ENCODE measurements around the gene CCDC190. TPM values are rescaled to one million over a fixed set of nuclear protein-coding genes. Genes with fewer than 3 reads are reported as not detected.

Gene CCDC190
- polyA plus RNA-seq, 1 donor (not counting 4 experiments of a cell fraction or from before 2014, with no cell fraction given) = 0.07 TPM

GRCh38 chr1:162903246-162903645 lies 42.3 kb upstream of the CCDC190 start:
- Histone ChIP-seq H3K9me1 (ENCODE audit: control insufficient read depth, extremely low read depth, insufficient read depth, low read length) (no peaks in the 10 kb centered on the region), H3K4me3 (ENCODE audit: control insufficient read depth in 2 of 3, extremely low read depth in 1 of 3, insufficient read depth in 2 of 3, low read depth in 1 of 3, low read length in 3 of 3) (no peak overlapping the region), H4K20me1 (ENCODE audit: control insufficient read depth, extremely low read depth, insufficient read depth, low read length) (no peaks in the 10 kb centered on the region), H3K27ac (ENCODE audit: control insufficient read depth, insufficient read depth, low read length) (no peak overlapping the region), H3K79me2 (ENCODE audit: control insufficient read depth, insufficient read depth, low read length) (no peaks in the 10 kb centered on the region), H3K9me3 (ENCODE audit: control insufficient read depth, low read depth, low read length) (no peaks in the 10 kb centered on the region), H3K4me2 (ENCODE audit: control insufficient read depth, extremely low read depth, insufficient read depth, low read depth, low read length) (no peak overlapping the region), H3K4me1 (ENCODE audit: control insufficient read depth, extremely low read depth, insufficient read depth, low read length) (peaks cover 11% of the 10 kb centered on the region), H3K36me3 (ENCODE audit: control insufficient read depth in 2 of 2, extremely low read depth in 1 of 2, insufficient read depth in 2 of 2, low read length in 2 of 2) (no peaks in the 10 kb centered on the region), H3K9ac (ENCODE audit: control insufficient read depth, extremely low read depth, insufficient read depth, low read length) (no peak overlapping the region), H2AFZ (ENCODE audit: control insufficient read depth, low read length) (no peak overlapping the region), H3K27me3 (ENCODE audit: control insufficient read depth, extremely low read depth, insufficient read depth, low read length) (no peaks in the 10 kb centered on the region)
- FAIRE-seq (no peak), DNase-seq (ENCODE audit: low read depth, low spot score) (no peak)
- dilution Hi-C loops (cut with MboI; ENCODE audit: extremely low pct_ligation_motif_present, low sequenced_read_pairs) = no loop called here
- TF ChIP-seq EZH2 (IDR thresholded peaks at IDR 0.05; ENCODE audit: low read length) = no peak
- TF ChIP-seq, protein P1, sequence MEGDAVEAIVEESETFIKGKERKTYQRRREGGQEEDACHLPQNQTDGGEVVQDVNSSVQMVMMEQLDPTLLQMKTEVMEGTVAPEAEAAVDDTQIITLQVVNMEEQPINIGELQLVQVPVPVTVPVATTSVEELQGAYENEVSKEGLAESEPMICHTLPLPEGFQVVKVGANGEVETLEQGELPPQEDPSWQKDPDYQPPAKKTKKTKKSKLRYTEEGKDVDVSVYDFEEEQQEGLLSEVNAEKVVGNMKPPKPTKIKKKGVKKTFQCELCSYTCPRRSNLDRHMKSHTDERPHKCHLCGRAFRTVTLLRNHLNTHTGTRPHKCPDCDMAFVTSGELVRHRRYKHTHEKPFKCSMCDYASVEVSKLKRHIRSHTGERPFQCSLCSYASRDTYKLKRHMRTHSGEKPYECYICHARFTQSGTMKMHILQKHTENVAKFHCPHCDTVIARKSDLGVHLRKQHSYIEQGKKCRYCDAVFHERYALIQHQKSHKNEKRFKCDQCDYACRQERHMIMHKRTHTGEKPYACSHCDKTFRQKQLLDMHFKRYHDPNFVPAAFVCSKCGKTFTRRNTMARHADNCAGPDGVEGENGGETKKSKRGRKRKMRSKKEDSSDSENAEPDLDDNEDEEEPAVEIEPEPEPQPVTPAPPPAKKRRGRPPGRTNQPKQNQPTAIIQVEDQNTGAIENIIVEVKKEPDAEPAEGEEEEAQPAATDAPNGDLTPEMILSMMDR (optimal IDR thresholded peaks at IDR 0.05 in 1 of 3, IDR thresholded peaks at IDR 0.05 in 1 of 3, conservative IDR thresholded peaks at IDR 0.05 in 1 of 3; ENCODE audit: extremely low read depth in 1 of 3, insufficient read depth in 2 of 3, low read length in 3 of 3) = no peak

- Histone ChIP-seq H3K79me2 (ENCODE audit: control insufficient read depth, insufficient read depth, low read length) (no peaks in the 10 kb centered on the region), H3K27me3 (ENCODE audit: control insufficient read depth, extremely low read depth, insufficient read depth, low read length) (no peaks in the 10 kb centered on the region), H3K4me1 (ENCODE audit: control insufficient read depth, extremely low read depth, insufficient read depth, low read length) (peaks cover 10% of the 10 kb centered on the region), H3K4me3 (ENCODE audit: control insufficient read depth in 2 of 3, extremely low read depth in 1 of 3, insufficient read depth in 2 of 3, low read depth in 1 of 3, low read length in 3 of 3) (no peak overlapping the region), H3K36me3 (ENCODE audit: control insufficient read depth in 2 of 2, extremely low read depth in 1 of 2, insufficient read depth in 2 of 2, low read length in 2 of 2) (no peaks in the 10 kb centered on the region), H4K20me1 (ENCODE audit: control insufficient read depth, extremely low read depth, insufficient read depth, low read length) (no peaks in the 10 kb centered on the region), H3K27ac (ENCODE audit: control insufficient read depth, insufficient read depth, low read length) (no peak overlapping the region), H3K4me2 (ENCODE audit: control insufficient read depth, extremely low read depth, insufficient read depth, low read depth, low read length) (no peak overlapping the region), H3K9ac (ENCODE audit: control insufficient read depth, extremely low read depth, insufficient read depth, low read length) (no peak overlapping the region), H3K9me1 (ENCODE audit: control insufficient read depth, extremely low read depth, insufficient read depth, low read length) (no peaks in the 10 kb centered on the region), H2AFZ (ENCODE audit: control insufficient read depth, low read length) (no peak overlapping the region), H3K9me3 (ENCODE audit: control insufficient read depth, low read depth, low read length) (no peaks in the 10 kb centered on the region)
- dilution Hi-C loops (cut with MboI; ENCODE audit: extremely low pct_ligation_motif_present, low sequenced_read_pairs) = no loop called here
- TF ChIP-seq, protein P1 (optimal IDR thresholded peaks at IDR 0.05 in 1 of 3, IDR thresholded peaks at IDR 0.05 in 1 of 3, conservative IDR thresholded peaks at IDR 0.05 in 1 of 3; ENCODE audit: extremely low read depth in 1 of 3, insufficient read depth in 2 of 3, low read length in 3 of 3) = no peak
- no peak for TF ChIP-seq EZH2 (IDR thresholded peaks at IDR 0.05; ENCODE audit: low read length)
- peak; percentile 29 for FAIRE-seq
- DNase-seq (ENCODE audit: low read depth, low spot score) = no peak
Observed at GRCh38 chr1:162902416-162902815, 41.4 kb upstream of the CCDC190 start.
